HPDE6-E6E7 (cell line): ENCODE measurements around the gene ADGRF1.
"Not testable (repeated sequence)": the region's sequence is repeated elsewhere in the genome, so short reads cannot be mapped to it uniquely, and the experiment has no call there.

Experiments
- DNase-seq: peaks from one replicate; pipeline ENCODE4 v3.0.0; 2011; ENCODE audit warnings: missing footprints; ENCODE audit errors: extremely low spot score

ADGRF1 gene

DNA sequence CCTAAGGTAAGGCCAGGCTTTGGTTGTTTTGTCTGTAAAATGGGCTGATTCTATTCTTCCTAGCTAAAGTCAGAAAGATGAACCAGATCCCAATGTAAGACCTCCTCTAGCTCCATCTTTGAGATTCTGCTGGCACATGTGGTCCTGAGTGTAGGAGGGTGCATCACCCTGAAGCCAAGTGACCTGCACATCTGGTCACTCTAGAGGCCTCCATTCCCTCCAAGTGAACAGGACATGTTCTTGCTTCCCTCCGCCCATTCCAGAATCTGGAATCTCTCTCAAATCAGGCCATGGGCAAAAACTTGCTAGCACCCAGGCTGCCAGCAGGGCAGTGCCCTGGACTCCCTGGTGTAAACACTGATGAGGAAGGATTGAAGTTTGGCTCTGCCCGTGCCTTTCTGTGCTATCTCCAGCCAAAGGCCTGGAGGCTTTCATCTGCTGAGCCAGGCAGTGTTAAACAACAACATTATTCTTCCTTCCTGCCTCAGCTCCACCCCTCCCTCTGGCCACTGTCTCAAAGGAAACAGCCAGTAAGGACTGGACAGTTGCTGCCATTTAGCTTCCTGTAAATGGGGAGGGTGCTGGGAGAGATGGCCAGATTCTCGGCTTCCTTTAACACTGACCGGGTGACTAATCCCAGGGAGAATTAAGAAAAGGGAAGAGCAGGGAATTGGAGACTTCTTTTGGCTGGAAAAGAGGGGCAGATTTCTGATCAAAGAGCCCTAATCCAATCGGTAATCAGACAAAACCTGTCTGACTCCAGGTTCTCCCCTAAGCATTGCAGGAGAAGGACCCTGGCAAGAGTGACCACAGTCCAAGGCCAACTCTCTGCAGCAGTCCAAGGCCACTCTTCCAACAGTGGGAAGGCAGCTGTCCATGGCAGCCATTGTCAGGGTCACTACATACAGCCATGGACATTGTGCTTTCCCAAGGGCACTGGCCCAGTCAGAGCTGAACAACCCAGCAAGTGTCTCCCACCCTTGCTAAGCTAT lies 19.5 kb upstream of the ADGRF1 start:
- DNase-seq: no peak

DNA sequence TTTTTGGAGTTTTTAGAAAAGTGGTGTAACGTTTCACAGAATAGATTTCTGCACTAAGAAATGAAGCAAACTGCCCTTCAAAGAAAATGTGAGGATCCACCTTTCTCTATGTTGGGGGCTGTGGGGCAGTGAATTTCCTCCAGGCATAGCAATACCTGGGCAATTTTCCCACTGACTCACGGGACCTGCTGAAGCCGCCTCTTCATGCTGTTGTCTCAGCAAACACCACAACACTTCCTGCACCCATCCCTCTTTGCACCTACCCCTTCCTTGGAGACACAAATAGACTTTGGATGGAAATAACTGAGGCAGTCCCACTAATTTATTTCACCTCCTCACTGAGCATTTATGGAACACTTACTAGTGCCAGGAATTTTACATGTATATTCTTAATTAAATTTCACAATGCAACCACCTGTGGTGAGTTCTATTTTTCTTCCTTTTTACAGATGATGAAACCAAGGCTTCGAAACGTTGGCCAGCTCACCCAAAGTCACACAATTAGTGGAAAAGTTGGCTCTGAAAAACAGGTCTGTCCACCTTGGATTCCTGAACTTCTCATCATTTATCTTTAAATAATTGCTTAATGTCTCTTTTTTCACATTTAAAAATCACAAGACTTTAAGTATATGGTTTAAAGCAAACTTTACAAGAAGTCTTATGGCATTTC lies 17.2 kb upstream of the ADGRF1 start:
- DNase-seq: peak; percentile 55

GRCh38 chr6:47057830-47058540 lies 15.9 kb upstream of the ADGRF1 start:
- DNase-seq: peak; percentile 47

GRCh38 chr6:47056832-47057231 lies 14.7 kb upstream of the ADGRF1 start:
- no peak for DNase-seq

DNA sequence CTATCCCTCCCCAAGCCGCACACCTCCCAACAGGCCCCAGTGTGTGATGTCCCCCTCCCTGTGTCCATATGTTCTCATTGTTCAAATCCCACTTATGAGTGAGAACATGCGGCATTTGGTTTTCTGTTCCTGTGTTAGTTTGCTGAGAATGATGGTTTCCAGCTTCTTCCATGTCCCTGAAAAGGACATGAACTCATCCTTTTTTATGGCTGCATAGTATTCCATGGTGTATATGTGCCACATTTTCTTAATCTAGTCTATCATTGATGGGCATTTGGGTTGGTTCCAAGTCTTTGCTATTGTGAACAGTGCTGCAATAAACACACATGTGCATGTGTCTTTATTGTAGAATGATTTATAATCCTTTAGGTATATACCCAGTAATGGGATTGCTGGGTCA lies 12.2 kb upstream of the ADGRF1 start:
- not testable (repeated sequence) for DNase-seq

- DNase-seq: no peak
Measured at GRCh38 chr6:47048638-47049037, 6.5 kb upstream of the ADGRF1 start.

DNA sequence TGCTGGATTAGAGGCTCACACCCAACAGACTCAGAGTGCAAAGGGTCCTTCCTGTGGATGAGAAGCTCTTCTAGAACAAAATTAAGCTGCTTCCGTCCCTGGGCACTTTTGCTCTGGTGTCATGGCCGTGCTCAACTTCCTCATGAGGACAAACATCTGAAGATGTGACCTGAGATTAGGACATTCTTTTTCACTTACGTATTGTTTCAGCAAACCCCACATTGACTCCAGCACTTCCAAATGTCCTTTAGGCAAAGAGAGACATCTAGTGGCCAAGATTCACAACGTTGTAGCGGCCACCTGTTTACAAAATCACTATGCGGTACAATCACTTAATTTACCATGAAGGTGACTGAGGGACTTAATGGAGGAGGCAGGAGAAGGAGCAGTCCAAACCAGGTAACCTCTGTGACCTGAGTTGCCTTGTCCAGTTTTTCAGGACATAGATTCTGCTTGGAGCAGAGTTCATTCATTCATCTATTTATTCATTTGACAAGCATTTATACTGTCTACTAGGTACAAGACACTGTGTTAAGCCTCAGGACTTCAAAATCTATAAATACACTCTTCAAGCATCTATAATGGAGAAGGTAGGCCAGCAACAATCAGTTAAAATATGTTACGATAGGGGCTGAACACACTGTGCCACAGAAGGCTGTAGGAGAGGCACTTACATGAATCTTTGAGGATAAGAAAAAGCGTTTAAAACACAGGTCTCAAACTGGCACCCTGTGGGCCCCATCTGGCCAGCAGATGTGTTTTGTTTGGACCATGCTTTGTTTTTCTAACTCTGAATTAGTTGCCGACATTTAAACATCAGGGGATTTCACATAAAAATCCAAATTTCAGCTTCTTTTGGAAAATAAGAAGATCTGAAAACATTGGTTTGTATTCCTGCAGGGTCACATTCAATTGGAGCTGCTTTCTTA lies 5.6 kb upstream of the ADGRF1 start:
- no peak for DNase-seq

DNA sequence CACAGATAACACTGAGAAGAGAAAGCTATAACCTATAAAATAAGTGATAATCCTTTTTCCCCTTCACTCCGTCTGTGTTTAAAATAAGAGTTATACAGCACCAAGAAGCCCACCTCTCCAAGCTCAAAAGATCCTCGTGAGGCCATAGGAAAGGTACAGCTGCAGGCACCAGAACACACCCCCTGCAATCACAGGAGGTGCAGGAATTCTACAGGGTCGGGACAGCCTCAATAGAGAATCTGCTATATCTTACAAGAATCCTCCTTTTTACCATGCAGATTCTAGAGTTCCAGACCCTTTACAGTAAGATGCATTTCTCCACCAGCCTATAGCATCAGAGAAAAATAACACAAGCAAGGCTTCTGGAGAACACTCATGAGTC lies 5.0 kb upstream of the ADGRF1 start:
- no peak for DNase-seq

- DNase-seq: peak; percentile 73
Measured at GRCh38 chr6:47044397-47044796, 2.3 kb upstream of the ADGRF1 start.

- DNase-seq: no peak
Measured at GRCh38 chr6:47043286-47043685, 1.2 kb upstream of the ADGRF1 start.

- DNase-seq: no peak
Measured at GRCh38 chr6:47041741-47042140, 391 bp downstream of the ADGRF1 start.

DNA sequence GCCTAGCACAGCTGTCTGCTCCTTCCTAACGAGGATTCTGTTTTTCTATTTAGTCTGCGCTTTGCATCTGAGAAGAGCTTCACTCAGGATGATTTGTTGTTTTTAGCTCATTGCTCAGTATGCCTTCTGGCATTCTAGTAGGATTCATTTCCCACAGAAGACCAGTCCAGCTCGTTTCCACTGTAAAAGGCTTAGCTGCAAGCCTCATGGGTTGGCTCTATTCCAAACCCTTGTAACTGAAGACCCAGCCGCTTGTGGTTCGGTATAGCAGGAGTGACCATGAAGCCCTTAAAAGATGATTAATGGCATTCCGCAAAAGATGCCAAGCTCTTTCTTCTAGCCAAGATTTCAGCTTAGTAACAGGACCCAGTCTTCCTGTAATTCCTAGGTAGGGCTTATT lies 7.2 kb downstream of the ADGRF1 start:
- peak; percentile 79 for DNase-seq

- no peak for DNase-seq
Measured at GRCh38 chr6:47034421-47034820, 7.7 kb downstream of the ADGRF1 start.

DNA sequence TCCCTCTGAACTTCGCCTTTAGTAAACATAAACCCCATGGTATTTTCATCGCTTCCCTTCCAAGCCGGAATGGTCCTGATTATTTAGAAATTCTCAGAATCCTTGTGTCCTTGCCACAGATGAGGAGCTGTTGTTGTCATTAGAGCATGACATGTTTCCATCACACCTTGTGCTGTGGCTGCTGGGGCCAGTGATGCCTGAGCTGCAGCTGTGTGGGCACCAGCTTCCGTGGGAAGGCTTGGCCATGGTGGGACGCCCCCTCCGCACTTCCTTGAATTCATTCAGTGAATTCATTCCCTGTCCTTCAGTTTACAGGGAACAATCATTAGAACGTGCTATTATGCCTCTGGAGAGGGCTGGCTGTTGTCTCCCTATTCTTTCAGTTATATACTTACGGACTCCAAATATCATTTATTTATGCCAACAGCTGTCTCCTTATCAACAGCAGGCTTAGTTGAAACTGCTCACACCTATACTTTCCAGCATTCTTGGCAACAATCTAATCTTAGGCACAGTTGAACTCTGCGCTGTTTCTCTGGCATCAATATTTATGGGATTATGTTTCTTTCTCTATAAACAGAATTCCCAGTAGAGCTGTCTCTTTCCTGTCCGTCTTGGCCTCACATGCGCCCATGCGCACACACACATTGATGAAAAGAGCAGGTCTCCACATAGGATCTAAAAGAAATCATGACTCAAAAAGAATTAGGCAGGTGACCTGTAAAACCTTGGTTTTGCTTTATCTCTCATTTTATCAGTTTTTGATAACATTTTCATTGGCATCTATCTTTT lies 9.0 kb downstream of the ADGRF1 start:
- DNase-seq: no peak

GRCh38 chr6:47031656-47032055 lies 10.5 kb downstream of the ADGRF1 start:
- no peak for DNase-seq

GRCh38 chr6:47029865-47030561 lies 12.1 kb downstream of the ADGRF1 start:
- no peak for DNase-seq

DNA sequence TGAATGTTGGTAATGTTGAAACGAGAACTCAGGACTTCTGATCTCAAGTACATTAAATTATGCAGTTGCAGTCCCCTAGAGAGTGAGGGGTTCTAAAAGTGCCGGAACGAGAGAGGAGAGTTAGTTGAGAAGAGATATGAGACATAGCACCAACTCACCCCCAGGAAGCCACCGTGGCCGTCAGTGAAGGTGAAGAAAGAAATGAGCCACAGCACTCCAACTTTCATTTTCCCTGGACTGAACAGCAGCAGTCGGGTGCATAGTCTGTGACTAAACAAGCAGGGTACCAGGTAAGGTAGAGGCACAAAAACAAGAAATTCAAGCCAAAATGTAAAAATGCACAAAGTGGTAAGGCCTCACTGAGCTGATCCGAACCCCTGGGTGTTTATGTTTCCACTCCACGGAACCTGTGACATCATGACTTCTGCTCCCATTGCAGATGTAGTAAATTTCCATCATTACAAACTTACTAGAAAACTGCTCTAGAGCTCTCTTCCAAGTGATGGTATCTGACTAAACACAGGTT lies 13.2 kb downstream of the ADGRF1 start:
- DNase-seq: no peak

DNA sequence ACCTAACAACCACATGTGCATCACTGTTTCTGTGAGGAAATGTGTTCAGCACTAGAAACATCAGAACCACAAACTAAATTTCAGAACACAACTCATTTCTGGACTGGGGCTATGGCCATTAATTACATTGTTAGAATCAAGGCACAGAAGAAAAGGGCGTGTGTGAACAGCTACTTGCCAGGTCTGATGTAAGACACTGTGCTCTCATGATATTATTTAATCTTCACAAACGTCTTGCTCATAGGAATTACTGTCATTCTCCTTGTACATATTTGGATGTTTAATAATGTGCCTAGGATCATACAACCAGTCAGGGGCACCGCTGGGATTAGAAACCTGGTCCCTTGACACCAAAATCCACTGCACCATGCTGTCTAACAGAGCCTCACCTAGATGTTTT lies 14.8 kb downstream of the ADGRF1 start:
- no peak for DNase-seq

- no peak for DNase-seq
Measured at GRCh38 chr6:47026679-47027078, 15.5 kb downstream of the ADGRF1 start.

GRCh38 chr6:47023573-47023972 lies 18.6 kb downstream of the ADGRF1 start:
- DNase-seq: no peak
